IMR-90 (cell line): ENCODE data around the gene PLEKHA8. TPM values are rescaled to one million over a fixed set of nuclear protein-coding genes. Genes with fewer than 3 reads are reported as not detected.

ENCODE experiments used
- ATAC-seq: fragments of 200-7000 bp; cut with Tn5 transposase; 2 replicates; pipeline ENCODE4 v1.9.1; 2020; ENCODE audit warnings: low read depth, mild to moderate bottlenecking, moderate library complexity
- BruUV-seq: library from RNA; stranded (reverse); fragments of 400-500 nt; replicated peaks from 2 replicates; lab custom pipeline; 2021; lab: Mats Ljungman, UMichigan
- CTCF ChIA-PET: fragments of 300-600 bp; formaldehyde crosslinking; extraction: SDS; loops from one replicate; lab custom pipeline; 2021; ENCODE audit warnings: antibody characterized with exemption; lab: Yijun Ruan, JAX
- POLR2A ChIA-PET: fragments of 300-600 bp; sonication (Branson Sonifier 250); formaldehyde crosslinking; loops from one replicate; lab custom pipeline; 2022; ENCODE audit warnings: antibody characterized with exemption; ENCODE audit not compliant: unreplicated experiment; lab: Charles Lee
- DNase-seq: peaks from one replicate; pipeline ENCODE4 v3.0.0; 2013
- H2AFZ ChIP-seq: replicated peaks from 2 replicates; pipeline ENCODE3; 2013; ENCODE audit warnings: low read length, mild to moderate bottlenecking; ENCODE audit not compliant: poor library complexity
- H2AK5ac ChIP-seq: 2 replicates; pipeline ENCODE4 v1.6.1; 2013; ENCODE audit warnings: low read depth, low read length, inconsistent platforms
- H2AK9ac ChIP-seq: replicated peaks from 2 replicates; pipeline ENCODE3; 2013; ENCODE audit warnings: mild to moderate bottlenecking, low read depth, low read length, moderate library complexity; ENCODE audit not compliant: poor library complexity
- H2BK120ac ChIP-seq: 2 replicates; pipeline ENCODE4 v1.6.1; 2013; ENCODE audit warnings: low read depth, low read length, inconsistent platforms
- H2BK15ac ChIP-seq: 3 replicates; pipeline ENCODE4 v1.6.1; 2013; ENCODE audit warnings: low read depth, low read length, inconsistent platforms
- H2BK20ac ChIP-seq: 2 replicates; pipeline ENCODE4 v1.6.1; 2013; ENCODE audit warnings: low read depth, mild to moderate bottlenecking, inconsistent platforms, low read length, moderate library complexity
- H2BK5ac ChIP-seq: 2 replicates; pipeline ENCODE4 v1.6.1; 2013; ENCODE audit warnings: mild to moderate bottlenecking, low read depth, low read length, inconsistent platforms; ENCODE audit not compliant: poor library complexity, severe bottlenecking
- H3K14ac ChIP-seq: replicated peaks from 2 replicates; pipeline ENCODE4 v1.6.1; 2013; ENCODE audit warnings: low read depth, low read length, inconsistent platforms
- H3K18ac ChIP-seq: 2 replicates; pipeline ENCODE4 v1.6.1; 2013; ENCODE audit warnings: low read depth, low read length, control low read depth
- H3K23ac ChIP-seq: 2 replicates; pipeline ENCODE4 v1.6.1; 2013; ENCODE audit warnings: low read depth, low read length, inconsistent platforms
- H3K27ac ChIP-seq: 2 replicates; pipeline ENCODE4 v1.5.1; 2013; ENCODE audit warnings: mild to moderate bottlenecking, control low read depth, low read length; ENCODE audit not compliant: insufficient read depth
- H3K27me3 ChIP-seq: 2 replicates; pipeline ENCODE4 v1.6.1; 2013; ENCODE audit warnings: low read length; ENCODE audit not compliant: control insufficient read depth, insufficient read depth
- H3K36me3 ChIP-seq: 2 replicates; pipeline ENCODE4 v1.6.1; 2013; ENCODE audit warnings: low read length, mixed read lengths; ENCODE audit not compliant: control insufficient read depth, insufficient read depth
- H3K4ac ChIP-seq: 2 replicates; pipeline ENCODE4 v1.6.1; 2013; ENCODE audit warnings: low read depth, low read length, inconsistent platforms
- H3K4me1 ChIP-seq: 2 replicates; pipeline ENCODE4 v1.6.1; 2013; ENCODE audit warnings: low read length, mixed read lengths; ENCODE audit not compliant: control insufficient read depth, insufficient read depth
- H3K4me2 ChIP-seq: 2 replicates; pipeline ENCODE4 v1.6.1; 2013; ENCODE audit warnings: low read depth, mild to moderate bottlenecking, control low read depth, low read length, moderate library complexity
- H3K4me3 ChIP-seq: 2 replicates; pipeline ENCODE4 v1.5.1; 2013; ENCODE audit warnings: low read depth, mild to moderate bottlenecking, control low read depth, low read length, moderate library complexity; ENCODE audit not compliant: insufficient read depth
- H3K56ac ChIP-seq: 2 replicates; pipeline ENCODE4 v1.6.1; 2013; ENCODE audit warnings: low read length, inconsistent platforms; ENCODE audit not compliant: insufficient read depth; ENCODE audit errors: extremely low read depth
- H3K79me1 ChIP-seq, 2 experiments: 2 replicates each; pipeline ENCODE4 v1.6.1; 2013; ENCODE audit warnings: low read length in 2 of 2, inconsistent platforms in 1 of 2, low read depth in 1 of 2
- H3K9ac ChIP-seq: 2 replicates; pipeline ENCODE4 v1.6.1; 2013; ENCODE audit warnings: low read depth, low read length, control low read depth
- H3K9me1 ChIP-seq: 2 replicates; pipeline ENCODE4 v1.6.1; 2013; ENCODE audit warnings: low read length, inconsistent platforms; ENCODE audit not compliant: insufficient read depth
- H3K9me3 ChIP-seq: 2 replicates; pipeline ENCODE4 v1.6.1; 2013; ENCODE audit warnings: low read length; ENCODE audit not compliant: control insufficient read depth, insufficient read depth
- H4K20me1 ChIP-seq: 2 replicates; pipeline ENCODE4 v1.6.1; 2013; ENCODE audit warnings: low read length, inconsistent platforms; ENCODE audit not compliant: insufficient read depth
- H4K5ac ChIP-seq: 2 replicates; pipeline ENCODE4 v1.6.1; 2013; ENCODE audit warnings: mild to moderate bottlenecking, low read depth, low read length, control low read depth
- H4K8ac ChIP-seq, 2 experiments: 2 replicates each; pipeline ENCODE4 v1.6.1; 2013; ENCODE audit warnings: low read depth in 2 of 2, low read length in 2 of 2, control low read depth in 1 of 2, inconsistent platforms in 1 of 2
- H4K91ac ChIP-seq: 2 replicates; pipeline ENCODE4 v1.6.1; 2013; ENCODE audit warnings: low read depth, low read length, inconsistent platforms; ENCODE audit not compliant: insufficient read depth
- BHLHE40 ChIP-seq: fragments of 150-350 bp; IDR thresholded peaks from 2 replicates; pipeline ENCODE4 v1.6.1; 2016; ENCODE audit warnings: mild to moderate bottlenecking, low read depth, low read length
- CEBPB ChIP-seq: IDR thresholded peaks from 2 replicates; pipeline ENCODE4 v1.6.1; 2012; ENCODE audit warnings: low read depth, low read length, improper control_type of control experiment
- CTCF ChIP-seq: conservative IDR thresholded peaks from 2 replicates; pipeline ENCODE4 v1.5.1; 2012; ENCODE audit warnings: mild to moderate bottlenecking, low read depth, low read length, improper control_type of control experiment
- FOS ChIP-seq: fragments of 150-350 bp; IDR thresholded peaks from 2 replicates; pipeline ENCODE4 v1.6.1; 2016; ENCODE audit warnings: low read depth, low read length
- MAFK ChIP-seq: IDR thresholded peaks from 2 replicates; pipeline ENCODE4 v1.6.1; 2012; ENCODE audit warnings: low read depth, low read length, improper control_type of control experiment
- MAZ ChIP-seq: IDR thresholded peaks from 2 replicates; pipeline ENCODE4 v1.6.1; 2012; ENCODE audit warnings: low read depth, mild to moderate bottlenecking, low read length, improper control_type of control experiment, moderate library complexity, borderline replicate concordance
- NFE2L2 ChIP-seq: fragments of 150-350 bp; IDR thresholded peaks from 2 replicates; pipeline ENCODE4 v1.6.1; 2016; ENCODE audit warnings: low read depth, mild to moderate bottlenecking, low read length
- POLR2A ChIP-seq: IDR thresholded peaks from 2 replicates; pipeline ENCODE4 v1.6.1; 2012; ENCODE audit warnings: mild to moderate bottlenecking, low read depth, low read length
- RCOR1 ChIP-seq: IDR thresholded peaks from 2 replicates; pipeline ENCODE4 v1.6.1; 2012; ENCODE audit warnings: mild to moderate bottlenecking, low read length, improper control_type of control experiment; ENCODE audit not compliant: insufficient replicate concordance
- RFX5 ChIP-seq: IDR thresholded peaks from 2 replicates; pipeline ENCODE4 v1.8.0; 2012; ENCODE audit warnings: low read depth, mild to moderate bottlenecking, low read length, moderate library complexity
- USF2 ChIP-seq: fragments of 150-350 bp; IDR thresholded peaks from 2 replicates; pipeline ENCODE4 v1.6.1; 2017; ENCODE audit warnings: mild to moderate bottlenecking, antibody characterized with exemption, low read length, low read depth
- WGBS, 2 experiments: methylation state at CpG; one replicate each; pipeline versions ENCODE4 v1.1.5 to v1.1.7; 2013; ENCODE audit warnings: missing lambda C conversion rate in 2 of 2; ENCODE audit not compliant: insufficient read length in 1 of 2; ENCODE audit errors: extremely low coverage in 2 of 2; 5-methylcytosine and 5-hydroxymethylcytosine counted together
- dilution Hi-C: fragments of 300-500 bp; cut with HindIII; formaldehyde crosslinking; loops from one replicate; pipeline ENCODE4 v1.14.3; 2018; ENCODE audit warnings: low sequenced_read_pairs; ENCODE audit not compliant: unreplicated experiment
- in situ Hi-C: fragments of 300-500 bp; cut with MboI; formaldehyde crosslinking; loops from 3 replicates; pipeline ENCODE4 v1.14.3; 2019; ENCODE audit warnings: low sequenced_read_pairs, inconsistent platforms, mixed read lengths
- intact Hi-C: fragments of 100-400 bp; cut with micrococcal nuclease; formaldehyde crosslinking; loops from 2 replicates; pipeline ENCODE4 v1.10.0; 2022
- polyA plus RNA-seq, 3 experiments: library from polyadenylated mRNA; depleted of rRNA; stranded (reverse); fragments of >200 nt; gene quantifications; 2 replicates each; pipeline ENCODE4 v1.2.3, GENCODE V29; 2012; ENCODE audit warnings: low replicate concordance in 1 of 3
- total RNA-seq: library from RNA; depleted of rRNA; stranded (reverse); fragments of >200 nt; gene quantifications from 2 replicates; pipeline ENCODE4 v1.2.3, GENCODE V29; 2012
- TF ChIP-seq, protein P1 (sequence below): fragments of 150-350 bp; IDR thresholded peaks from 2 replicates; pipeline ENCODE4 v1.6.1; 2016; ENCODE audit warnings: low read depth, mild to moderate bottlenecking, low read length, moderate library complexity, borderline replicate concordance

Gene PLEKHA8
- total and polyA plus RNA-seq, 2 of the 4 experiments (the other 2 are of a cell fraction): 3.6 to 9.7 TPM

GRCh38 chr7:30177965-30178364, 149.8 kb downstream of the PLEKHA8 start:
- H3K4me3 ChIP-seq: no peak overlapping the region
- H3K36me3 ChIP-seq: no peaks in the 10 kb centered on the region
- no peak overlapping the region for H2AK9ac ChIP-seq
- ATAC-seq (no peak), DNase-seq (no peak)
- no peak overlapping the region for H2BK20ac ChIP-seq
- no peaks in the 10 kb centered on the region for H3K27me3 ChIP-seq
- H3K4me2 ChIP-seq: no peak overlapping the region
- no peak overlapping the region for H4K5ac ChIP-seq
- in situ Hi-C loops: no loop called here
- no peaks in the 10 kb centered on the region for H3K9me3 ChIP-seq
- no peak overlapping the region for H4K8ac ChIP-seq
- no peak overlapping the region for H3K23ac ChIP-seq
- dilution Hi-C loops: no loop called here
- H2BK5ac ChIP-seq: no peak overlapping the region
- no peak overlapping the region for H2AK5ac ChIP-seq
- H3K9me1 ChIP-seq: peaks cover 3% of the 10 kb centered on the region; the same call in 1 of the 2 replicates
- no peak overlapping the region for H2BK120ac ChIP-seq
- no peak overlapping the region for H4K91ac ChIP-seq
- CTCF ChIA-PET: interaction anchor here (0.5 kb wide), 1 partner anchor 15 kb away, joined by 3 read pairs; no protein-coding TSS in a partner anchor
- POLR2A ChIA-PET: no interaction called here
- H3K27ac ChIP-seq: no peak overlapping the region
- H3K79me1 ChIP-seq: no peaks in the 10 kb centered on the region
- H3K4ac ChIP-seq: no peak overlapping the region
- 0 out of 2 replicates have a peak, but pooled peaks cover 3% of the 10 kb centered on the region for H4K20me1 ChIP-seq
- H3K18ac ChIP-seq: no peak overlapping the region
- no peak overlapping the region for H3K14ac ChIP-seq
- no peak overlapping the region for H2AFZ ChIP-seq
- TF ChIP-seq POLR2A (no peak), NFE2L2 (no peak), USF2 (no peak), BHLHE40 (no peak), RCOR1 (no peak), CTCF (no peak), RFX5 (no peak), MAZ (no peak), MAFK (no peak), FOS (no peak), CEBPB (no peak)
- TF ChIP-seq, protein P1, sequence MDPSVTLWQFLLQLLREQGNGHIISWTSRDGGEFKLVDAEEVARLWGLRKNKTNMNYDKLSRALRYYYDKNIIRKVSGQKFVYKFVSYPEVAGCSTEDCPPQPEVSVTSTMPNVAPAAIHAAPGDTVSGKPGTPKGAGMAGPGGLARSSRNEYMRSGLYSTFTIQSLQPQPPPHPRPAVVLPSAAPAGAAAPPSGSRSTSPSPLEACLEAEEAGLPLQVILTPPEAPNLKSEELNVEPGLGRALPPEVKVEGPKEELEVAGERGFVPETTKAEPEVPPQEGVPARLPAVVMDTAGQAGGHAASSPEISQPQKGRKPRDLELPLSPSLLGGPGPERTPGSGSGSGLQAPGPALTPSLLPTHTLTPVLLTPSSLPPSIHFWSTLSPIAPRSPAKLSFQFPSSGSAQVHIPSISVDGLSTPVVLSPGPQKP: no peak
- WGBS, 2 experiments: no CpG with 5 or more reads among the region's 3 CpGs
- no TSS peak for BruUV-seq
- intact Hi-C loops: no loop called here
- H3K56ac ChIP-seq: no peak overlapping the region
- peaks cover 8% of the 10 kb centered on the region for H3K4me1 ChIP-seq
- H3K9ac ChIP-seq: no peak overlapping the region
- H2BK15ac ChIP-seq: no peak overlapping the region
